Lung (tissue), 12 donors: ENCODE results near the gene MRPS6. TPM values are rescaled to one million over a fixed set of nuclear protein-coding genes. Genes with fewer than 3 reads are reported as not detected.

Experiments used
- ATAC-seq: fragments of 200-7000 bp; cut with Tn5 transposase; one replicate; pipeline ENCODE4 v1.9.1; 2020; ENCODE audit warnings: moderate number of reproducible peaks; ENCODE audit not compliant: insufficient read depth, low FRiP score
- DNase-seq, 3 donors: peaks; one replicate each; pipeline ENCODE4 v3.0.0-alpha.2; 2013 to 2017
- H3K27ac ChIP-seq, 2 donors: one replicate each; pipeline ENCODE4 v1.5.1; 2013; ENCODE audit warnings: mild to moderate bottlenecking in 2 of 2, moderate library complexity in 2 of 2, control low read depth in 1 of 2, inconsistent platforms in 1 of 2, low read depth in 1 of 2, low read length in 1 of 2
- H3K27me3 ChIP-seq, 3 donors: one replicate each; pipeline ENCODE4 v1.5.1; 2013; ENCODE audit warnings: low read length in 2 of 3; ENCODE audit not compliant: control insufficient read depth in 3 of 3, insufficient read depth in 3 of 3
- H3K36me3 ChIP-seq, 4 donors: one replicate each; pipeline ENCODE4 v1.5.1; 2013; ENCODE audit warnings: low read length in 4 of 4, mild to moderate bottlenecking in 1 of 4, moderate library complexity in 1 of 4; ENCODE audit not compliant: control insufficient read depth in 4 of 4, insufficient read depth in 4 of 4
- H3K4me1 ChIP-seq, 5 donors: one replicate each; pipeline ENCODE4 v1.5.1; 2013; ENCODE audit warnings: low read length in 5 of 5, mild to moderate bottlenecking in 2 of 5, moderate library complexity in 1 of 5; ENCODE audit not compliant: control insufficient read depth in 5 of 5, insufficient read depth in 5 of 5
- H3K4me3 ChIP-seq: one replicate; pipeline ENCODE4 v1.5.1; 2013; ENCODE audit warnings: mild to moderate bottlenecking, control low read depth, moderate library complexity
- H3K9ac ChIP-seq, 2 donors: one replicate each; pipeline ENCODE4 v1.5.1; 2013; ENCODE audit warnings: low read length in 2 of 2, control low read depth in 1 of 2; ENCODE audit not compliant: insufficient read depth in 1 of 2
- H3K9me3 ChIP-seq, 4 donors: one replicate each; pipeline ENCODE4 v1.5.1; 2013; ENCODE audit warnings: low read length in 3 of 4, mild to moderate bottlenecking in 1 of 4, moderate library complexity in 1 of 4; ENCODE audit not compliant: control insufficient read depth in 4 of 4, insufficient read depth in 3 of 4
- CTCF ChIP-seq: IDR thresholded peaks from 2 replicates; pipeline ENCODE4 v1.5.1; 2012; ENCODE audit warnings: mild to moderate bottlenecking; ENCODE audit errors: control extremely low read depth, extremely low read depth
- WGBS, 2 donors: extraction: QIAGEN DNeasy Blood & Tissue Kit; methylation state at CpG; one replicate each; pipeline ENCODE4 v1.1.7; 2013; 5-methylcytosine and 5-hydroxymethylcytosine counted together
- polyA plus RNA-seq, 2 donors: library from polyadenylated mRNA; stranded (reverse); fragments of 200-250 nt; gene quantifications; one replicate each; pipeline ENCODE4 v1.2.1, GENCODE V29; 2013
- total RNA-seq, 2 donors: library from RNA; depleted of rRNA in 1 of 2; stranded (reverse); fragments of >200 nt in 1 of 2; gene quantifications; one replicate each; pipeline ENCODE4 v1.2.1, GENCODE V29; 2014 to 2021
- donor health status: control.
- donor health status: control.
- donor health status: Bipolar disorder and iron deficiency.
- donor health status: healthy.
- donor health status: DM: yes; HTN: yes; CAD: no.

The MRPS6 gene
- total and polyA plus RNA-seq, 4 donors, result 28.4 to 73.9 (median 37.1) TPM

GRCh38 chr21:34091032-34091431 is 17.7 kb downstream of the MRPS6 start:
- ATAC-seq, result no peak
- peaks cover 0 to 24% (median 7%) of the 10 kb centered on the region in 5 donors for H3K4me1 ChIP-seq
- 68 to 70% methylated on average over 3 to 4 of the region's 4 CpGs for WGBS, 2 donors

GRCh38 chr21:34091607-34092006 is 18.2 kb downstream of the MRPS6 start:
- H3K9me3 ChIP-seq, result no peaks in the 10 kb centered on the region
- no peak for ATAC-seq

More at GRCh38 chr21:34091032-34091431, 17.7 kb downstream of the MRPS6 start:
- Histone ChIP-seq H3K4me3 (no peak overlapping the region), H3K9me3 (no peaks in the 10 kb centered on the region), H3K9ac (no peak overlapping the region), H3K27ac (no peak overlapping the region), H3K27me3 (no peaks in the 10 kb centered on the region), H3K36me3 (peaks cover 2 to 11% (median 8%) of the 10 kb centered on the region in 4 donors)
- DNase-seq, result no peak
- TF ChIP-seq CTCF, result no peak

GRCh38 chr21:34092262-34092921 is 19.0 kb downstream of the MRPS6 start:
- H3K4me3 ChIP-seq, result no peak overlapping the region
- ATAC-seq (no peak), DNase-seq (peak in 1 of 3 donors; percentile 19)
- TF ChIP-seq CTCF, result no peak
- peaks cover 5 to 19% (median 11%) of the 10 kb centered on the region in 4 donors for H3K36me3 ChIP-seq
- no peaks in the 10 kb centered on the region for H3K27me3 ChIP-seq
- no peak overlapping the region for H3K9ac ChIP-seq
- no peaks in the 10 kb centered on the region for H3K9me3 ChIP-seq
- no peak overlapping the region for H3K27ac ChIP-seq
- WGBS, 2 donors, result 37 to 51% methylated on average over 6 of the region's 6 CpGs
- peaks cover 0 to 19% (median 5%) of the 10 kb centered on the region in 5 donors for H3K4me1 ChIP-seq

More at GRCh38 chr21:34091607-34092006, 18.2 kb downstream of the MRPS6 start:
- peaks cover 5 to 15% (median 9%) of the 10 kb centered on the region in 4 donors for H3K36me3 ChIP-seq
- H3K4me3 ChIP-seq, result no peak overlapping the region
- H3K27me3 ChIP-seq, result no peaks in the 10 kb centered on the region
- no peak for DNase-seq
- no peak overlapping the region for H3K9ac ChIP-seq
- WGBS, 2 donors, result 93 to 95% methylated on average over 2 of the region's 2 CpGs
- no peak overlapping the region for H3K27ac ChIP-seq
- no peak for TF ChIP-seq CTCF
- peaks cover 0 to 21% (median 7%) of the 10 kb centered on the region in 5 donors for H3K4me1 ChIP-seq
